Kidney (tissue), 14 donors: ENCODE results near the gene MSI1. TPM values are rescaled to one million over a fixed set of nuclear protein-coding genes. Genes with fewer than 3 reads are reported as not detected.

Experiments used
- DNase-seq, 5 donors: peaks; one replicate each; pipeline ENCODE4 v3.0.0-alpha.2; 2013 to 2020
- FAIRE-seq: peaks from 2 replicates; lab custom pipeline; 2012; peaks lifted over from hg19 to GRCh38; lab: Jason Lieb, UNC
- H3K27ac ChIP-seq, 2 donors: one replicate each; pipeline ENCODE4 v1.7.0; 2013; ENCODE audit warnings: low read depth in 2 of 2, low read length in 2 of 2, inconsistent platforms in 1 of 2
- H3K27me3 ChIP-seq: one replicate; pipeline ENCODE4 v1.7.1; 2013; ENCODE audit warnings: low read length, inconsistent platforms; ENCODE audit not compliant: control insufficient read depth, insufficient read depth
- H3K36me3 ChIP-seq, 3 donors: one replicate each; pipeline versions ENCODE4 v1.7.0 to v1.7.1; 2013; ENCODE audit warnings: low read length in 3 of 3, control low read depth in 1 of 3, inconsistent platforms in 1 of 3; ENCODE audit not compliant: insufficient read depth in 3 of 3, control insufficient read depth in 2 of 3
- H3K4me1 ChIP-seq, 3 donors: one replicate each; pipeline versions ENCODE4 v1.7.0 to v1.7.1; 2013; ENCODE audit warnings: low read length in 3 of 3, inconsistent platforms in 1 of 3, low read depth in 1 of 3; ENCODE audit not compliant: control insufficient read depth in 2 of 3, insufficient read depth in 2 of 3
- H3K4me3 ChIP-seq, 3 donors: one replicate each; pipeline versions ENCODE4 v1.7.0 to v1.8.1; 2013; ENCODE audit warnings: low read length in 3 of 3, control low read depth in 1 of 3, inconsistent platforms in 1 of 3
- H3K9ac ChIP-seq, 3 donors: one replicate each; pipeline versions ENCODE4 v1.7.0 to v1.7.1; 2013; ENCODE audit warnings: low read length in 3 of 3, control low read depth in 1 of 3, inconsistent platforms in 1 of 3
- H3K9me3 ChIP-seq, 3 donors: one replicate each; pipeline versions ENCODE4 v1.7.0 to v1.7.1; 2013; ENCODE audit warnings: low read length in 3 of 3, control low read depth in 1 of 3, inconsistent platforms in 1 of 3; ENCODE audit not compliant: control insufficient read depth in 2 of 3, insufficient read depth in 1 of 3
- intact Hi-C: fragments of 100-400 bp; cut with DNase I; formaldehyde crosslinking; loops from one replicate; pipeline ENCODE4 v1.11.1; 2022
- polyA plus RNA-seq: library from polyadenylated mRNA; stranded (reverse); fragments of 350-450 nt; fragmentation: Illumina TruSeq; extraction: RNeasy Lipid Tissue Mini Kit (QIAGEN cat#74804); gene quantifications from one replicate; pipeline ENCODE4 v1.2.3, GENCODE V29; 2014; ENCODE audit warnings: low read depth, low replicate concordance; ENCODE audit not compliant: insufficient read depth
- total RNA-seq: library from RNA; stranded (reverse); fragmentation: NEBNext Ultra II Directional; extraction: Animal tissue kit (Norgen Biotek cat#: 25700); gene quantifications from one replicate; pipeline ENCODE4 v1.2.1, GENCODE V29; 2021
- TF ChIP-seq, protein P1 (sequence below): IDR thresholded peaks from 3 replicates; pipeline ENCODE4 v1.5.1; 2012; ENCODE audit warnings: mild to moderate bottlenecking, moderate library complexity, borderline replicate concordance; ENCODE audit not compliant: insufficient read depth; ENCODE audit errors: extremely low read depth
- donor health status: control.
- donor health status: control.
- donor health status: control.
- donor health status: control.
- donor health status: control.
- donor health status: DM: yes; HTN: yes; CAD: no.
- donor health status: Normal renal cell carcinoma (clear cell type).

MSI1 gene
- total and polyA plus RNA-seq, 2 donors from 2014 or later, result 0.80 to 1.3 TPM

- intact Hi-C loops, result no loop called here
- FAIRE-seq, result no peak
These were observed 10.4 kb downstream of the MSI1 start for GRCh38 chr12:120358412-120359100.

GRCh38 chr12:120357104-120357503 is 11.9 kb downstream of the MSI1 start:
- TF ChIP-seq, protein P1, sequence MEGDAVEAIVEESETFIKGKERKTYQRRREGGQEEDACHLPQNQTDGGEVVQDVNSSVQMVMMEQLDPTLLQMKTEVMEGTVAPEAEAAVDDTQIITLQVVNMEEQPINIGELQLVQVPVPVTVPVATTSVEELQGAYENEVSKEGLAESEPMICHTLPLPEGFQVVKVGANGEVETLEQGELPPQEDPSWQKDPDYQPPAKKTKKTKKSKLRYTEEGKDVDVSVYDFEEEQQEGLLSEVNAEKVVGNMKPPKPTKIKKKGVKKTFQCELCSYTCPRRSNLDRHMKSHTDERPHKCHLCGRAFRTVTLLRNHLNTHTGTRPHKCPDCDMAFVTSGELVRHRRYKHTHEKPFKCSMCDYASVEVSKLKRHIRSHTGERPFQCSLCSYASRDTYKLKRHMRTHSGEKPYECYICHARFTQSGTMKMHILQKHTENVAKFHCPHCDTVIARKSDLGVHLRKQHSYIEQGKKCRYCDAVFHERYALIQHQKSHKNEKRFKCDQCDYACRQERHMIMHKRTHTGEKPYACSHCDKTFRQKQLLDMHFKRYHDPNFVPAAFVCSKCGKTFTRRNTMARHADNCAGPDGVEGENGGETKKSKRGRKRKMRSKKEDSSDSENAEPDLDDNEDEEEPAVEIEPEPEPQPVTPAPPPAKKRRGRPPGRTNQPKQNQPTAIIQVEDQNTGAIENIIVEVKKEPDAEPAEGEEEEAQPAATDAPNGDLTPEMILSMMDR, result no peak
- Histone ChIP-seq H3K36me3 (peaks cover 0 to 2% (median 0%) of the 10 kb centered on the region in 3 donors), H3K4me1 (peaks cover 0 to 2% (median 0%) of the 10 kb centered on the region in 3 donors), H3K27ac (no peak overlapping the region), H3K4me3 (no peak overlapping the region), H3K9ac (peak overlapping the region in 1 of 3 donors; percentile 23), H3K27me3 (no peaks in the 10 kb centered on the region), H3K9me3 (no peaks in the 10 kb centered on the region)
- peak in 1 of 5 donors; percentile 3 for DNase-seq
- intact Hi-C loops, result no loop called here
- no peak for FAIRE-seq

More at GRCh38 chr12:120358412-120359100, 10.4 kb downstream of the MSI1 start:
- H3K9ac ChIP-seq, result no peak overlapping the region
- no peak overlapping the region for H3K4me3 ChIP-seq
- no peaks in the 10 kb centered on the region for H3K27me3 ChIP-seq
- H3K9me3 ChIP-seq, result no peaks in the 10 kb centered on the region
- peak in 4 of 5 donors; percentile 28 to 61 (median 49) for DNase-seq
- peaks cover 0 to 2% (median 0%) of the 10 kb centered on the region in 3 donors for H3K36me3 ChIP-seq
- peaks cover 0 to 3% (median 0%) of the 10 kb centered on the region in 3 donors for H3K4me1 ChIP-seq
- no peak overlapping the region for H3K27ac ChIP-seq
- TF ChIP-seq, protein P1, result no peak

DNA sequence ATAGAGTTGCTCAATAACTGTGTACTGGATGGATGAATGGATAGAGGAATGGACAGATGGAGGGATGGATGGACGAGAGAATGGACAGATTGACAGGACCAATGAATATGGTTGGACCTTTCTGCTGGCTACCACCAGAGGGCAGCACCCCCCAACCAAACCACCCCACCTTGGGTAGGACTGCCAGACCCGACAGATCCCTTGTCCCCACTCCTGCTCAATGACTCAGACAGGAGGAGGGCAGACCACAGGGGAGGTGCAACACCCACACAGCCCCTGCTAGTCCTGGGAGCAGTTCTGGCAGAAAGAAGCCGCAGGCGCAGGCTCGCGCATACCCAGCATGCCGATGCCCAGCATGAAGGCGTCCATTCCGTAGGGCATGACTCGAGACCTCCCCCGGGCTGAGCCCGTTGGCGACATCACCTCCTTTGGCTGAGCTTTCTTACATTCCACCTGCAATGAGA is 12.4 kb downstream of the MSI1 start:
- Histone ChIP-seq H3K27ac (no peak overlapping the region), H3K36me3 (peaks cover 0 to 2% (median 0%) of the 10 kb centered on the region in 3 donors), H3K4me1 (no peaks in the 10 kb centered on the region), H3K9me3 (no peaks in the 10 kb centered on the region), H3K4me3 (no peak overlapping the region), H3K9ac (peak overlapping the region in 1 of 3 donors; percentile 23), H3K27me3 (no peaks in the 10 kb centered on the region)
- FAIRE-seq (no peak), DNase-seq (peak; percentile 85 to 92 (median 88))
- TF ChIP-seq, protein P1, result peak; percentile 77
- intact Hi-C loops, result no loop called here
